Measurements from ENCODE around the gene MYH14.
"Not testable (repeated sequence)": the region's sequence is repeated elsewhere in the genome, so short reads cannot be mapped to it uniquely, and the experiment has no call there.

DNA sequence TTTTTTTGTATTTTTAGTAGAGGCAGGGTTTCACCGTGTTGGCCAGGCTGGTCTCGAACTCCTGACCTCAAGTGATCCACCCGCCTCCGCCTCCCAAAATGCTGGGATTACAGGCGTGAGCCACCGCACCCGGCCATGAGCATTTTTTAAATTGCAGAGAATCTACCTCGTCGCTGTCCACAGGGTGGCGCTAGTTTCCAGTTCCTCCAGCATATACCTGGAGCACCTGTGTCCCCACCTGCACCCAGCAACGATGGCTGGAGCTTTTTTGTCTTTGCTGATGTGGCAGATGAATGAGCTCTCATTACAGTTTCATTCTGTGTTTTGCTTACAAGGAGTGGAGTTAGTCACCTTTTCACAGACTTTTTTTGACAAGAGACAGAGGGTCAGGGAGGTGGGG lies 34.1 kb downstream of the MYH14 start:
- TF ChIP-seq, protein P1, sequence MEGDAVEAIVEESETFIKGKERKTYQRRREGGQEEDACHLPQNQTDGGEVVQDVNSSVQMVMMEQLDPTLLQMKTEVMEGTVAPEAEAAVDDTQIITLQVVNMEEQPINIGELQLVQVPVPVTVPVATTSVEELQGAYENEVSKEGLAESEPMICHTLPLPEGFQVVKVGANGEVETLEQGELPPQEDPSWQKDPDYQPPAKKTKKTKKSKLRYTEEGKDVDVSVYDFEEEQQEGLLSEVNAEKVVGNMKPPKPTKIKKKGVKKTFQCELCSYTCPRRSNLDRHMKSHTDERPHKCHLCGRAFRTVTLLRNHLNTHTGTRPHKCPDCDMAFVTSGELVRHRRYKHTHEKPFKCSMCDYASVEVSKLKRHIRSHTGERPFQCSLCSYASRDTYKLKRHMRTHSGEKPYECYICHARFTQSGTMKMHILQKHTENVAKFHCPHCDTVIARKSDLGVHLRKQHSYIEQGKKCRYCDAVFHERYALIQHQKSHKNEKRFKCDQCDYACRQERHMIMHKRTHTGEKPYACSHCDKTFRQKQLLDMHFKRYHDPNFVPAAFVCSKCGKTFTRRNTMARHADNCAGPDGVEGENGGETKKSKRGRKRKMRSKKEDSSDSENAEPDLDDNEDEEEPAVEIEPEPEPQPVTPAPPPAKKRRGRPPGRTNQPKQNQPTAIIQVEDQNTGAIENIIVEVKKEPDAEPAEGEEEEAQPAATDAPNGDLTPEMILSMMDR (IDR thresholded peaks at IDR 0.05; ENCODE audit: low read depth, low read length) = peak; percentile 69
- not testable (repeated sequence) for TF ChIP-seq EZH2phosphoT487 (IDR thresholded peaks at IDR 0.05; ENCODE audit: low read depth)
